Right atrium auricular region (tissue), 2 donors: Measurements from ENCODE around the gene C19orf53. TPM values are rescaled to one million over a fixed set of nuclear protein-coding genes. Genes with fewer than 3 reads are reported as not detected.

Experiments used
- DNase-seq: peaks from one replicate; pipeline ENCODE4 v3.0.0-alpha.2; 2019; ENCODE audit warnings: low spot score
- H3K27ac ChIP-seq, 2 donors: fragments of 200-600 bp; sonication (generic); 1 replicate in 1 of 2; 2 replicates in 1 of 2; pipeline ENCODE4 v1.5.1; 2016 to 2019
- H3K27me3 ChIP-seq, 2 donors: fragments of 200-600 bp; sonication (generic); one replicate each; pipeline versions ENCODE4 v1.5.1 to v1.6.0; 2017 to 2019
- H3K36me3 ChIP-seq: fragments of 200-600 bp; sonication (generic); one replicate; pipeline ENCODE4 v1.5.1; 2016
- H3K4me1 ChIP-seq, 2 donors: fragments of 200-600 bp; sonication (generic); one replicate each; pipeline versions ENCODE4 v1.5.1 to v1.6.0; 2017 to 2019
- H3K4me3 ChIP-seq, 2 donors: fragments of 200-600 bp; sonication (generic); 1 replicate in 1 of 2; 2 replicates in 1 of 2; pipeline ENCODE4 v1.5.1; 2017 to 2019; ENCODE audit warnings: mild to moderate bottlenecking in 1 of 2, moderate library complexity in 1 of 2
- H3K9me3 ChIP-seq, 2 donors: fragments of 200-600 bp; sonication (generic); one replicate each; pipeline ENCODE4 v1.5.1; 2019
- CTCF ChIP-seq, 2 donors: fragments of 200-600 bp; sonication (generic); IDR thresholded peaks; one replicate each; pipeline ENCODE4 v1.5.1; 2019; ENCODE audit warnings: antibody characterized with exemption in 2 of 2
- total RNA-seq, 2 donors: library from RNA; depleted of rRNA; stranded (reverse); fragments of >200 nt; gene quantifications; one replicate each; pipeline ENCODE4 v1.1.0, GENCODE V29; 2016

C19orf53 gene
- total RNA-seq, 2 donors from 2014 or later = 272 to 304 TPM

DNA sequence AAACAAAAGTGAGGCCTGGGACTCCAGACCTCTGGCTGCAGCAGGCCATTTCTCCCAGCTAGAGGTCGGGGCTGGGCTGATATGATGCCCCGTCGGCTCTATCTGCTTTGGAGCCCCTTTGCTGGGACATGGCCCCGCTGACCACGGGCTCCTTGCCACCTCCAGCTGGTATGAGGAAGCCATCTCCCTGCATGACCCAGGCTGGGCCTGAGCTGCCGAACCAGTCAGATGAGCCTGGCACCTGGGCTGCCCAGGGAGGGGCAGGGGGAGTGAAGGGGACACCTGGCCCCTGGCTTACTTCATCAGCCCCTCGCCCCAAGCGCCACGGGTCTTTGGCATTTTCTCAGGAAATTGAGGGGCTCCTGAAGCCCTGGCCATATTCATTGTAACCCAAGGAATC lies 28.8 kb downstream of the C19orf53 start:
- no peak overlapping the region for H3K4me3 ChIP-seq
- H3K9me3 ChIP-seq = no peaks in the 10 kb centered on the region
- DNase-seq = no peak
- TF ChIP-seq CTCF (IDR thresholded peaks at IDR 0.05) = no peak
- H3K4me1 ChIP-seq = no peaks in the 10 kb centered on the region
- peaks cover 7% of the 10 kb centered on the region for H3K36me3 ChIP-seq
- H3K27me3 ChIP-seq = no peaks in the 10 kb centered on the region
- no peak overlapping the region for H3K27ac ChIP-seq

DNA sequence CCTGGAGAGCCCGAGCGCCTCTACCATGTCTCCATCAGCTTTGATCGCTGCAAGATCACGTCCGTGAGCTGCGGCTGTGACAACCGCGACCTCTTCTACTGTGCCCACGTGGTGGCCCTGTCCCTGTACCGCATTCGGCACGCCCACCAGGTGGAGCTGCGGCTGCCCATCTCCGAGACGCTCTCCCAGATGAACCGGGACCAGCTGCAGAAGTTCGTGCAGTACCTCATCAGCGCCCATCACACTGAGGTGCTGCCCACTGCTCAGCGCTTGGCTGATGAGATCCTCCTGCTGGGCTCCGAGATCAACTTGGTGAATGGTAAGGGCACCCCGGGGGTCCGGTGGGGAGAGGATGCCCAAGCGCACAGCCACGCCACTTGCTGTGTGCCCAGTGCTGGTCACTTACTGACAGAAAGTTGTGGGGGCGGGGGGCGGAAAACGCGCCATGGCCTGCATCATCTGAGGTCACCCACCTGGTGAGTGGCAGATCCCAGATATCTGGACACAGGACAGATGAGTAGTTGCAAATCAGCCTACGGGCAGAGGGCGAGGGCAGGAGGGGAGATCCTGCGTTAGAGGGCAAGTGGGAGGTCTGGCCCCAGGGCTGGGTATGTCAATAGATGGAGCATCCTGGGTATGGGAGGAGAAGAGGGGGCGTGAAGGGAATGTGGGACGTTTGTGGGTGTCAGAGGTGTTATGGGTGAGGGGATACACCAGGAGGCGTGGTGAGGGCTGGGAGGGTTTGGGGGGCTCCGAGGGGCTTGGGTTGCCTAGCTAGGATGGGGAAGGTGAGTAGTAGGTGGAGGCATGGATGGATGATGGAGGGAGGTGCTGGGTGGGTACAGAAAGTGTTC lies 30.8 kb downstream of the C19orf53 start:
- Histone ChIP-seq H3K4me1 (no peaks in the 10 kb centered on the region), H3K27me3 (no peaks in the 10 kb centered on the region), H3K9me3 (no peaks in the 10 kb centered on the region), H3K27ac (no peak overlapping the region), H3K4me3 (no peak overlapping the region), H3K36me3 (peaks cover 20% of the 10 kb centered on the region)
- DNase-seq = no peak
- TF ChIP-seq CTCF (IDR thresholded peaks at IDR 0.05) = peak; percentile 23 to 56

- Histone ChIP-seq H3K27me3 (no peaks in the 10 kb centered on the region), H3K4me3 (no peak overlapping the region), H3K4me1 (no peaks in the 10 kb centered on the region), H3K9me3 (no peaks in the 10 kb centered on the region), H3K27ac (no peak overlapping the region), H3K36me3 (peaks cover 25% of the 10 kb centered on the region)
- TF ChIP-seq CTCF (IDR thresholded peaks at IDR 0.05) = no peak
- DNase-seq = no peak
These were observed 32.5 kb downstream of the C19orf53 start for GRCh38 chr19:13806728-13807127.

- Histone ChIP-seq H3K27me3 (no peaks in the 10 kb centered on the region), H3K36me3 (peaks cover 25% of the 10 kb centered on the region), H3K4me1 (no peaks in the 10 kb centered on the region), H3K4me3 (no peak overlapping the region), H3K9me3 (no peaks in the 10 kb centered on the region), H3K27ac (no peak overlapping the region)
- DNase-seq = no peak
- no peak for TF ChIP-seq CTCF (IDR thresholded peaks at IDR 0.05)
These were observed 33.3 kb downstream of the C19orf53 start for GRCh38 chr19:13807421-13808021.

- DNase-seq = no peak
- Histone ChIP-seq H3K27ac (no peak overlapping the region), H3K4me3 (no peak overlapping the region), H3K36me3 (peaks cover 32% of the 10 kb centered on the region), H3K9me3 (no peaks in the 10 kb centered on the region), H3K27me3 (no peaks in the 10 kb centered on the region), H3K4me1 (no peaks in the 10 kb centered on the region)
- no peak for TF ChIP-seq CTCF (IDR thresholded peaks at IDR 0.05)
These were observed 34.6 kb downstream of the C19orf53 start for GRCh38 chr19:13808856-13809255.
